Stomach (tissue), 9 donors: ENCODE data around the gene NKIRAS1. TPM values are rescaled to one million over a fixed set of nuclear protein-coding genes. Genes with fewer than 3 reads are reported as not detected.

Experiments
- DNase-seq, 2 donors: peaks; one replicate each; pipeline versions ENCODE4 v3.0.0 to v3.0.0-alpha.2; 2013 to 2019
- H3K27ac ChIP-seq, 5 donors: fragments of 200-600 bp in 4 of 5; sonication (generic) in 4 of 5; one replicate each; pipeline ENCODE4 v1.5.1; 2013 to 2019; ENCODE audit warnings: mild to moderate bottlenecking in 1 of 5, moderate library complexity in 1 of 5
- H3K27me3 ChIP-seq, 3 donors: fragments of 200-600 bp; sonication (generic); one replicate each; pipeline ENCODE4 v1.5.1; 2017 to 2019; ENCODE audit warnings: mixed run types in 1 of 3
- H3K36me3 ChIP-seq, 4 donors: fragments of 200-600 bp; sonication (generic); 1 replicate in 3 of 4; 2 replicates in 1 of 4; pipeline ENCODE4 v1.5.1; 2016 to 2019
- H3K4me1 ChIP-seq, 4 donors: fragments of 200-600 bp; sonication (generic); one replicate each; pipeline ENCODE4 v1.5.1; 2016 to 2019
- H3K4me3 ChIP-seq, 4 donors: fragments of 200-600 bp; sonication (generic) in 3 of 4; one replicate each; pipeline ENCODE4 v1.5.1; 2016 to 2019; ENCODE audit warnings: mild to moderate bottlenecking in 1 of 4
- H3K9me3 ChIP-seq, 4 donors: fragments of 200-600 bp; sonication (generic); one replicate each; pipeline ENCODE4 v1.5.1; 2016 to 2019
- CTCF ChIP-seq, 7 experiments: fragments of 450-650 bp in 4 of 7; fragments of 200-600 bp in 3 of 7; sonication (generic) in 3 of 7; IDR thresholded peaks; one replicate each; pipeline ENCODE4 v1.5.1; 2016 to 2019; ENCODE audit warnings: antibody characterized with exemption in 7 of 7, control low read depth in 2 of 7, mild to moderate bottlenecking in 1 of 7
- EP300 ChIP-seq: sonication (generic); formaldehyde crosslinking; IDR thresholded peaks from one replicate; pipeline ENCODE4 v1.6.1; 2017; ENCODE audit warnings: antibody characterized with exemption
- POLR2A ChIP-seq, 4 donors: fragments of 450-650 bp; IDR thresholded peaks; one replicate each; pipeline ENCODE4 v1.6.1; 2016; ENCODE audit warnings: antibody characterized with exemption in 4 of 4, control low read depth in 2 of 4, mild to moderate bottlenecking in 1 of 4, moderate library complexity in 1 of 4
- POLR2AphosphoS5 ChIP-seq, 3 donors: sonication (generic); formaldehyde crosslinking; IDR thresholded peaks; one replicate each; pipeline ENCODE4 v1.6.1; 2016; ENCODE audit warnings: antibody characterized with exemption in 3 of 3
- WGBS, 5 donors: extraction: QIAGEN DNeasy Blood & Tissue Kit in 3 of 5; methylation state at CpG; one replicate each; pipeline versions ENCODE4 v1.1.5 to v1.1.7; 2013 to 2018; 5-methylcytosine and 5-hydroxymethylcytosine counted together
- intact Hi-C: fragments of 100-400 bp; cut with DNase I; formaldehyde crosslinking; loops from one replicate; pipeline ENCODE4 v1.15.1; 2023; ENCODE audit warnings: low total_unique reads
- polyA plus RNA-seq, 3 donors: library from polyadenylated mRNA; stranded (reverse); fragments of 200-250 nt; gene quantifications; one replicate each; pipeline ENCODE4 v1.2.3, GENCODE V29; 2013
- total RNA-seq, 5 donors: library from RNA; depleted of rRNA; stranded (reverse); fragments of >200 nt; gene quantifications; one replicate each; pipeline versions ENCODE4 v1.1.0 to v1.2.3, GENCODE V29; 2014 to 2016
- donor health status: healthy with polysubstance abuse.
- donor health status: Bipolar disorder and iron deficiency.
- donor health status: healthy.

The NKIRAS1 gene
- total and polyA plus RNA-seq, 8 donors, result 0.87 to 18.3 (median 7.6) TPM; not detected in 1

GRCh38 chr3:23944861-23945662 is 28.3 kb upstream of the NKIRAS1 start, which contains the start of gene NR1D2:
TSS of gene NR1D2 (plus strand) at chr3:23945286. CDS start at chr3:23945579, 293 bp downstream.
- peak; percentile 88 to 96 for DNase-seq
- H3K36me3 ChIP-seq, result no peaks in the 10 kb centered on the region
- WGBS, 5 donors, result 0% methylated on average over 43 to 88 of the region's 88 CpGs
- intact Hi-C loops, result no loop called here
- H3K27ac ChIP-seq, result peak within 1 kb of the TSS; percentile 96 to 100 (median 100)
- TF ChIP-seq POLR2A (IDR thresholded peaks at IDR 0.05) (no peak), POLR2AphosphoS5 (IDR thresholded peaks at IDR 0.05) (peak; percentile 34 to 92 (median 90)), CTCF (IDR thresholded peaks at IDR 0.05) (no peak), EP300 (no peak)
- H3K9me3 ChIP-seq, result no peaks in the 10 kb centered on the region
- peaks cover 22 to 50% (median 42%) of the 10 kb centered on the region in 4 donors for H3K4me1 ChIP-seq
- H3K4me3 ChIP-seq, result peak within 1 kb of the TSS; percentile 65 to 96 (median 86)
- H3K27me3 ChIP-seq, result no peaks in the 10 kb centered on the region

- intact Hi-C loops, result no loop called here
- DNase-seq, result peak in 1 of 2 donors; percentile 52
- no peaks in the 10 kb centered on the region for H3K9me3 ChIP-seq
- H3K4me3 ChIP-seq, result peak overlapping the region; percentile 65 to 96 (median 86)
- H3K27ac ChIP-seq, result peak overlapping the region; percentile 88 to 100 (median 98)
- WGBS, 5 donors, result 6 to 8% (median 7%) methylated on average over 13 of the region's 13 CpGs
- TF ChIP-seq CTCF (IDR thresholded peaks at IDR 0.05) (no peak), POLR2AphosphoS5 (IDR thresholded peaks at IDR 0.05) (no peak), POLR2A (IDR thresholded peaks at IDR 0.05) (no peak), EP300 (no peak)
- H3K27me3 ChIP-seq, result no peaks in the 10 kb centered on the region
- H3K36me3 ChIP-seq, result no peaks in the 10 kb centered on the region
- peaks cover 15 to 41% (median 34%) of the 10 kb centered on the region in 4 donors for H3K4me1 ChIP-seq
Observed at GRCh38 chr3:23944007-23944783, 27.4 kb upstream of the NKIRAS1 start.

GRCh38 chr3:23942546-23942945 is 25.8 kb upstream of the NKIRAS1 start:
- H3K36me3 ChIP-seq, result no peaks in the 10 kb centered on the region
- H3K9me3 ChIP-seq, result no peaks in the 10 kb centered on the region
- TF ChIP-seq POLR2A (IDR thresholded peaks at IDR 0.05) (no peak), POLR2AphosphoS5 (IDR thresholded peaks at IDR 0.05) (no peak), CTCF (IDR thresholded peaks at IDR 0.05) (no peak), EP300 (no peak)
- intact Hi-C loops, result no loop called here
- H3K4me3 ChIP-seq, result no peak overlapping the region
- H3K27me3 ChIP-seq, result no peaks in the 10 kb centered on the region
- H3K27ac ChIP-seq, result no peak overlapping the region
- 85 to 93% (median 90%) methylated on average over 11 of the region's 11 CpGs for WGBS, 5 donors
- no peak for DNase-seq
- H3K4me1 ChIP-seq, result peaks cover 8 to 24% (median 17%) of the 10 kb centered on the region in 4 donors

- H3K27ac ChIP-seq, result no peak overlapping the region
- 87 to 93% (median 89%) methylated on average over 3 to 4 of the region's 4 CpGs for WGBS, 5 donors
Observed at GRCh38 chr3:23941440-23941839, 24.6 kb upstream of the NKIRAS1 start.

More at GRCh38 chr3:23941440-23941839, 24.6 kb upstream of the NKIRAS1 start:
- Histone ChIP-seq H3K9me3 (no peaks in the 10 kb centered on the region), H3K4me3 (no peak overlapping the region), H3K36me3 (no peaks in the 10 kb centered on the region), H3K4me1 (peaks cover 0 to 13% (median 7%) of the 10 kb centered on the region in 4 donors), H3K27me3 (no peaks in the 10 kb centered on the region)
- intact Hi-C loops, result no loop called here
- TF ChIP-seq EP300 (no peak), POLR2A (IDR thresholded peaks at IDR 0.05) (no peak)
- no peak for DNase-seq
